ENCODE measurements around the gene TMEM272.

GRCh38 chr13:51770681-51771417, 74.1 kb downstream of the TMEM272 start:
- TF ChIP-seq POU6F1 (CRISPR knock-in tag; IDR thresholded peaks at IDR 0.05; ENCODE audit: borderline replicate concordance, low read depth) (no peak), BACH2 (CRISPR knock-in tag; IDR thresholded peaks at IDR 0.05; ENCODE audit: borderline replicate concordance) (no peak), GLIS3 (CRISPR knock-in tag; IDR thresholded peaks at IDR 0.05) (no peak), OSR1 (CRISPR knock-in tag; IDR thresholded peaks at IDR 0.05) (no peak)
- TF ChIP-seq, protein P1, sequence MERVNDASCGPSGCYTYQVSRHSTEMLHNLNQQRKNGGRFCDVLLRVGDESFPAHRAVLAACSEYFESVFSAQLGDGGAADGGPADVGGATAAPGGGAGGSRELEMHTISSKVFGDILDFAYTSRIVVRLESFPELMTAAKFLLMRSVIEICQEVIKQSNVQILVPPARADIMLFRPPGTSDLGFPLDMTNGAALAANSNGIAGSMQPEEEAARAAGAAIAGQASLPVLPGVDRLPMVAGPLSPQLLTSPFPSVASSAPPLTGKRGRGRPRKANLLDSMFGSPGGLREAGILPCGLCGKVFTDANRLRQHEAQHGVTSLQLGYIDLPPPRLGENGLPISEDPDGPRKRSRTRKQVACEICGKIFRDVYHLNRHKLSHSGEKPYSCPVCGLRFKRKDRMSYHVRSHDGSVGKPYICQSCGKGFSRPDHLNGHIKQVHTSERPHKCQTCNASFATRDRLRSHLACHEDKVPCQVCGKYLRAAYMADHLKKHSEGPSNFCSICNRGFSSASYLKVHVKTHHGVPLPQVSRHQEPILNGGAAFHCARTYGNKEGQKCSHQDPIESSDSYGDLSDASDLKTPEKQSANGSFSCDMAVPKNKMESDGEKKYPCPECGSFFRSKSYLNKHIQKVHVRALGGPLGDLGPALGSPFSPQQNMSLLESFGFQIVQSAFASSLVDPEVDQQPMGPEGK (CRISPR knock-in tag; IDR thresholded peaks at IDR 0.05; ENCODE audit: borderline replicate concordance): no peak
